PC-3 (cell line): ENCODE measurements around the gene TMEM271. TPM values are rescaled to one million over a fixed set of nuclear protein-coding genes. Genes with fewer than 3 reads are reported as not detected.

Experiments used
- ATAC-seq: fragments of 200-7000 bp; cut with Tn5 transposase; 2 replicates; pipeline ENCODE4 v1.9.1; 2020; ENCODE audit warnings: mild to moderate bottlenecking, moderate library complexity
- BruUV-seq: library from RNA; stranded (reverse); fragments of 400-500 nt; replicated peaks from 2 replicates; lab custom pipeline; 2021; lab: Mats Ljungman, UMichigan
- CTCF ChIA-PET: fragments of 300-600 bp; sonication (Branson Sonifier 250); formaldehyde crosslinking; loops from one replicate; lab custom pipeline; 2022; ENCODE audit warnings: antibody characterized with exemption; lab: Charles Lee
- POLR2A ChIA-PET: fragments of 300-600 bp; sonication (Branson Sonifier 250); formaldehyde crosslinking; loops from one replicate; lab custom pipeline; 2022; ENCODE audit warnings: antibody characterized with exemption; ENCODE audit not compliant: unreplicated experiment; lab: Charles Lee
- DNase-seq: peaks from one replicate; pipeline ENCODE4 v3.0.0-alpha.2; 2015
- H2AFZ ChIP-seq: fragments of 300-600 bp; sonication (generic); 2 replicates; pipeline ENCODE4 v1.6.0; 2016; ENCODE audit warnings: antibody characterized with exemption, low read length
- H3F3A ChIP-seq: fragments of 300-600 bp; sonication (generic); one replicate; pipeline ENCODE4 v1.6.0; 2017; ENCODE audit warnings: antibody characterized with exemption, low read length, control low read depth, mild to moderate bottlenecking; ENCODE audit not compliant: unreplicated experiment
- H3K27ac ChIP-seq: fragments of 300-600 bp; sonication (generic); 2 replicates; pipeline ENCODE4 v1.5.1; 2016; ENCODE audit warnings: mild to moderate bottlenecking, low read length
- H3K27me3 ChIP-seq: fragments of 300-600 bp; sonication (generic); 2 replicates; pipeline ENCODE4 v1.6.1; 2016; ENCODE audit warnings: low read length, mixed read lengths
- H3K36me3 ChIP-seq: fragments of 300-600 bp; sonication (generic); 2 replicates; pipeline ENCODE4 v1.6.1; 2016; ENCODE audit warnings: low read depth, mixed run types, low read length, mixed read lengths
- H3K4me1 ChIP-seq: fragments of 300-600 bp; sonication (generic); 2 replicates; pipeline ENCODE4 v1.5.1; 2016; ENCODE audit warnings: low read length; ENCODE audit not compliant: insufficient read depth
- H3K4me2 ChIP-seq: fragments of 300-600 bp; sonication (generic); 2 replicates; pipeline ENCODE4 v1.6.0; 2016; ENCODE audit warnings: low read length
- H3K4me3 ChIP-seq: fragments of 300-600 bp; sonication (generic); 2 replicates; pipeline ENCODE4 v1.5.1; 2016; ENCODE audit warnings: mild to moderate bottlenecking, low read length, mixed read lengths
- H3K79me2 ChIP-seq: fragments of 300-600 bp; sonication (generic); 2 replicates; pipeline ENCODE4 v1.6.1; 2017; ENCODE audit warnings: low read length, mixed read lengths
- H3K9ac ChIP-seq: fragments of 300-600 bp; sonication (generic); 2 replicates; pipeline ENCODE4 v1.6.0; 2016; ENCODE audit warnings: mild to moderate bottlenecking, low read length
- H3K9me2 ChIP-seq: fragments of 300-600 bp; sonication (generic); replicated peaks from 2 replicates; pipeline ENCODE4 v1.6.1; 2016; ENCODE audit warnings: mixed run types, low read length, mixed read lengths
- H3K9me3 ChIP-seq: fragments of 300-600 bp; sonication (generic); 2 replicates; pipeline ENCODE4 v1.6.1; 2016; ENCODE audit warnings: low read length, mixed read lengths
- H4K20me1 ChIP-seq: fragments of 300-600 bp; sonication (generic); 2 replicates; pipeline ENCODE4 v1.6.1; 2016; ENCODE audit warnings: low read length, mixed read lengths
- EZH2 ChIP-seq: fragments of 300-600 bp; sonication (generic); IDR thresholded peaks from one replicate; pipeline ENCODE4 v1.6.1; 2017; ENCODE audit warnings: antibody characterized with exemption, mild to moderate bottlenecking, low read length; ENCODE audit not compliant: unreplicated experiment
- EZH2phosphoT487 ChIP-seq: fragments of 300-600 bp; sonication (generic); IDR thresholded peaks from 2 replicates; pipeline ENCODE4 v1.6.1; 2018; ENCODE audit warnings: mild to moderate bottlenecking, antibody characterized with exemption, low read length, borderline replicate concordance
- intact Hi-C: fragments of 100-400 bp; cut with micrococcal nuclease; formaldehyde crosslinking; loops from 2 replicates; pipeline ENCODE4 v1.9.0; 2023
- total RNA-seq: library from RNA; depleted of rRNA; stranded (reverse); fragments of >200 nt; gene quantifications from 2 replicates; pipeline ENCODE4 v1.2.3, GENCODE V29; 2014
- TF ChIP-seq, protein P1 (sequence below): fragments of 300-600 bp; sonication (generic); conservative IDR thresholded peaks from 2 replicates; pipeline ENCODE4 v1.5.1; 2017; ENCODE audit warnings: antibody characterized with exemption, low read depth, mild to moderate bottlenecking, low read length

TMEM271 gene
- total RNA-seq, 1 experiment from 2014 or later, result not detected

DNA sequence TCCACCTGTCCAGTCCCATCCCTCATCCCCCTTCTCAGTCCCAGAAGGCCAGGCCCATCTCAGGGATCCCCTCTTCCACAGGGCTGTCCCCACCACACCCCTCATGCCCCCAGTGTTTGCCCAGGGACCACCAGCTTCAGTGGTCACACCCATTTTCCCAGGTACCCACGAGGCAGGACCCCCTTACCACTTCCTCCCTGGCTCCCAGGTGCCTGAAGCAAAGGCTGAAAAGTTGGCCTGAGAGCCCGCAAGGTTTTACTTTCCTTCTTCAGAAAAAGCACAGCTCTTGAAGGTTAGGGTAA is 7.8 kb downstream of the TMEM271 start:
- no peaks in the 10 kb centered on the region for H3K27me3 ChIP-seq
- no peaks in the 10 kb centered on the region for H3K36me3 ChIP-seq
- H3K9me3 ChIP-seq, result no peaks in the 10 kb centered on the region
- ATAC-seq (no peak), DNase-seq (no peak)
- TF ChIP-seq EZH2 (no peak), EZH2phosphoT487 (no peak)
- TF ChIP-seq, protein P1, sequence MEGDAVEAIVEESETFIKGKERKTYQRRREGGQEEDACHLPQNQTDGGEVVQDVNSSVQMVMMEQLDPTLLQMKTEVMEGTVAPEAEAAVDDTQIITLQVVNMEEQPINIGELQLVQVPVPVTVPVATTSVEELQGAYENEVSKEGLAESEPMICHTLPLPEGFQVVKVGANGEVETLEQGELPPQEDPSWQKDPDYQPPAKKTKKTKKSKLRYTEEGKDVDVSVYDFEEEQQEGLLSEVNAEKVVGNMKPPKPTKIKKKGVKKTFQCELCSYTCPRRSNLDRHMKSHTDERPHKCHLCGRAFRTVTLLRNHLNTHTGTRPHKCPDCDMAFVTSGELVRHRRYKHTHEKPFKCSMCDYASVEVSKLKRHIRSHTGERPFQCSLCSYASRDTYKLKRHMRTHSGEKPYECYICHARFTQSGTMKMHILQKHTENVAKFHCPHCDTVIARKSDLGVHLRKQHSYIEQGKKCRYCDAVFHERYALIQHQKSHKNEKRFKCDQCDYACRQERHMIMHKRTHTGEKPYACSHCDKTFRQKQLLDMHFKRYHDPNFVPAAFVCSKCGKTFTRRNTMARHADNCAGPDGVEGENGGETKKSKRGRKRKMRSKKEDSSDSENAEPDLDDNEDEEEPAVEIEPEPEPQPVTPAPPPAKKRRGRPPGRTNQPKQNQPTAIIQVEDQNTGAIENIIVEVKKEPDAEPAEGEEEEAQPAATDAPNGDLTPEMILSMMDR, result no peak
- intact Hi-C loops, result no loop called here
- H3K4me3 ChIP-seq, result no peak overlapping the region
- H2AFZ ChIP-seq, result no peak overlapping the region
- no peaks in the 10 kb centered on the region for H4K20me1 ChIP-seq
- H3K27ac ChIP-seq, result no peak overlapping the region
- no peak overlapping the region for H3K9ac ChIP-seq
- no peak overlapping the region for H3K4me2 ChIP-seq
- H3K9me2 ChIP-seq, result no peaks in the 10 kb centered on the region
- H3K4me1 ChIP-seq, result no peaks in the 10 kb centered on the region
- BruUV-seq, result no TSS peak
- H3F3A ChIP-seq, result no peaks in the 10 kb centered on the region
- H3K79me2 ChIP-seq, result no peaks in the 10 kb centered on the region
- CTCF ChIA-PET, result no interaction called here
- POLR2A ChIA-PET, result no interaction called here

DNA sequence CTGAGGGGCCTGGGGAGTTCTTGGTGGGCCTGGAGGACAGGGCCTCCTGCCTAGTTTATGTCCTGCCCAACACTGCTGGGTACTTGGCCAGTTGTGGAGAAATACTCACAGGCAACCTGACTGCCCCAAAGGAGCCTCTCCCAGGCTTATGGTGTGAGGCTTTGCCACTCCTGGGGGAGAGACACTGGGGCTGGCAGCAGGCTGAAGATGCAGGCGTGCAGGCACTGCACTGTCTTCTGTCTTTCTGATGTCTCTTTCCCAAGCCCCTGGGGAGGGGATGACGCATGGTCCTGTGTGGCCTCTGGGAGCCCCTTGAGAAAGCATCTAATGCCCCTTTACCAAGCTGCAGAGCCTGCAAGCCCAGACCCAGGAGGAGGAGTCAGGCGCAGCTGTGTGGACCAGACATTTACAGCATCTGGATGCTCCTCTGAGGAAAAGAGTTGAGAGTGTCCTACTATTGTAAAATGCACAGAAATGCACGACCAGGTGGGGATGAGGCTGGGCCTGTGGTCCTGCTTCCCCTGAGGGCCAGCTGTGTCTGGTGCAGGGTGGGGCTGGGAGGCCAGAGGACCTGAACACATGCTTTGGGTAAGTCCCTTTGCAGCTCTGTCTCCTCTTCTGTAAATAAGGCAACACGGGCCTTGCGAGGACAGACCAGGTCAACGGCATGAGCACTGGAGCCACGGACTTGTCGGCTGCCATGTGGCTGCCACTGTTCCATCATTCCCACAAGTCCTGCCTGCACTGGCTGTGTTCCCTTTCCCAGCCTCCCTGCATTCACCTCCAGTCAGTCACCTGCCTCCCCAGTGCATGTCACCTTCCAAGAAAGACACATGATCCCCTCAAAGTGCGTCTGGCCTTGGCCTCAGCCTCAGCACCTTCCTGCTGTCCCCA is 8.4 kb downstream of the TMEM271 start:
- Histone ChIP-seq H3K36me3 (no peaks in the 10 kb centered on the region), H3K4me1 (no peaks in the 10 kb centered on the region), H3K27me3 (no peaks in the 10 kb centered on the region), H3K9me3 (no peaks in the 10 kb centered on the region), H3F3A (no peaks in the 10 kb centered on the region), H3K79me2 (no peaks in the 10 kb centered on the region), H3K9ac (no peak overlapping the region), H3K4me2 (no peak overlapping the region), H3K9me2 (no peaks in the 10 kb centered on the region), H3K27ac (no peak overlapping the region), H2AFZ (no peak overlapping the region), H4K20me1 (no peaks in the 10 kb centered on the region), H3K4me3 (no peak overlapping the region)
- POLR2A ChIA-PET, result no interaction called here
- BruUV-seq, result no TSS peak
- no peak for TF ChIP-seq EZH2
- TF ChIP-seq EZH2phosphoT487, result no peak
- TF ChIP-seq, protein P1, result no peak
- DNase-seq (no peak), ATAC-seq (no peak)
- intact Hi-C loops, result no loop called here
- CTCF ChIA-PET, result no interaction called here

DNA sequence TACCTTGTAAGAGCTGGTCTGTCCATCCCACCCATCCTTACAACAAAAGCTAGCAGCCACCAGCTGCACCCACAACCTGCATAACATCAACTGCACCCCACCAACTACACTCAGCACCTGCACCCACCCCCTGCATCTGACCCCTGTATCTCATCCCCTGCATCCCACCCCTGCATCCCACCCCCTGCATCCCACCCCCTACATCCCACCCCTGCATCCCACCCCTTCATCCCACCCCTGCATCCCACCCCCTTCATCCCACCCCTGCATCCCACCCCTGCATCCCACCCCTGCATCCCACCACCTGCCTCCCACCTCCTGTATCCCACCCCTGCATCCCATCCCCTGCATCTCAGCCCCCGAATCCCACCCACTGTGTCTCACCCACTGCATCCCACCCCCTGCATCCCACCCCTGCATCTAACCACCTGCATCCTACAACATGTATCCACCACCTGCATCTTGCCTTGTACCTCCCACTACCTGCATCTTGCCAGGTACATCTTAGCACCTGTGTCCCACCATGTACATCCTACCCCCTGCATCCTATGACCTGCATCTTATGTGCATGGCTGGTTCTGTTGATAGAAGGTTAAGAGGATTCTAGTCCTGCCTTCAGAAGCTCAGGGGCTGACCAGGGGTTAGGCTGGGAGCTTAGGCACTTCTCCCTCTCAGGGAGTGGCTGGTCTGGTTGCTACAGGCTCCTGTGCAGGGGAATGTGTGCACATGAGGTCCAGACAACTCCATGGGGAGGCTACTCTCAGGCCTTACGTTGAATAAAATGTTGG is 9.4 kb downstream of the TMEM271 start:
- DNase-seq, result no peak
- Histone ChIP-seq H3K9me3 (no peaks in the 10 kb centered on the region), H3K36me3 (no peaks in the 10 kb centered on the region), H3K79me2 (no peaks in the 10 kb centered on the region), H3K4me2 (no peak overlapping the region), H3K27me3 (no peaks in the 10 kb centered on the region), H3K4me3 (no peak overlapping the region), H3K4me1 (no peaks in the 10 kb centered on the region), H4K20me1 (no peaks in the 10 kb centered on the region), H3F3A (no peaks in the 10 kb centered on the region), H3K9ac (no peak overlapping the region), H3K9me2 (no peaks in the 10 kb centered on the region), H3K27ac (no peak overlapping the region), H2AFZ (no peak overlapping the region)
- ChIA-PET CTCF (no interaction called here), POLR2A (no interaction called here)
- ATAC-seq, result no peak
- intact Hi-C loops, result no loop called here
- no peak for TF ChIP-seq EZH2phosphoT487
- TF ChIP-seq EZH2, result no peak
- TF ChIP-seq, protein P1, result no peak
- BruUV-seq, result no TSS peak
